H1 (cell line): Measurements from ENCODE around the gene RENBP. TPM values are rescaled to one million over a fixed set of nuclear protein-coding genes. Genes with fewer than 3 reads are reported as not detected.

Experiments used
- CTCF ChIA-PET: fragments of 300-600 bp; sonication (Branson Sonifier 250); formaldehyde crosslinking; loops from one replicate; lab custom pipeline; 2021; ENCODE audit not compliant: partially characterized antibody; lab: Charles Lee
- POLR2A ChIA-PET: fragments of 300-600 bp; sonication (Branson Sonifier 250); formaldehyde crosslinking; loops from one replicate; lab custom pipeline; 2021; ENCODE audit warnings: inconsistent platforms; ENCODE audit not compliant: partially characterized antibody; lab: Charles Lee
- DNase-seq, 2 experiments: peaks; one replicate each; pipeline versions ENCODE4 v3.0.0 to v3.0.0-alpha.2; 2010 to 2022; ENCODE audit warnings: low spot score in 2 of 2, low read depth in 1 of 2, mixed read lengths in 1 of 2
- FAIRE-seq: peaks from 2 replicates; lab custom pipeline; 2011; peaks lifted over from hg19 to GRCh38; lab: Jason Lieb, UNC
- H2AFZ ChIP-seq: 2 replicates; pipeline ENCODE4 v1.8.1; 2012; ENCODE audit warnings: low read length, inconsistent platforms
- H2AK5ac ChIP-seq: 2 replicates; pipeline ENCODE4 v1.6.1; 2013; ENCODE audit warnings: low read depth, low read length
- H2BK120ac ChIP-seq: replicated peaks from 2 replicates; pipeline ENCODE3; 2013; ENCODE audit warnings: low read depth, low read length, inconsistent platforms
- H2BK12ac ChIP-seq: 2 replicates; pipeline ENCODE4 v1.6.1; 2013; ENCODE audit warnings: low read depth, low read length
- H2BK15ac ChIP-seq: 2 replicates; pipeline ENCODE4 v1.6.1; 2013; ENCODE audit warnings: low read length
- H2BK20ac ChIP-seq: 2 replicates; pipeline ENCODE4 v1.6.1; 2013; ENCODE audit warnings: low read length
- H2BK5ac ChIP-seq: 2 replicates; pipeline ENCODE4 v1.6.1; 2013; ENCODE audit warnings: low read depth, low read length
- H3K14ac ChIP-seq: 2 replicates; pipeline ENCODE4 v1.6.1; 2013; ENCODE audit warnings: inconsistent platforms; ENCODE audit not compliant: insufficient read length
- H3K18ac ChIP-seq: 2 replicates; pipeline ENCODE4 v1.6.1; 2013; ENCODE audit warnings: low read length; ENCODE audit errors: extremely low read depth
- H3K23ac ChIP-seq: 2 replicates; pipeline ENCODE4 v1.6.1; 2013; ENCODE audit warnings: inconsistent platforms; ENCODE audit not compliant: insufficient read length
- H3K23me2 ChIP-seq: 2 replicates; pipeline ENCODE4 v1.6.1; 2013; ENCODE audit warnings: low read depth, low read length
- H3K27ac ChIP-seq: 2 replicates; pipeline ENCODE4 v1.6.1; 2011; ENCODE audit warnings: low read depth, low read length, inconsistent platforms
- H3K27me3 ChIP-seq, 4 experiments: replicated peaks in 1 of 4; 1 replicate in 1 of 4; 2 replicates in 3 of 4; pipeline versions ENCODE4 v1.6.1 to v1.8.1; 2011 to 2013; ENCODE audit warnings: low read length in 3 of 4, mild to moderate bottlenecking in 3 of 4, inconsistent platforms in 2 of 4, mixed read lengths in 2 of 4, moderate library complexity in 1 of 4; ENCODE audit not compliant: control insufficient read depth in 3 of 4, insufficient read depth in 3 of 4; ENCODE audit errors: extremely low read depth in 1 of 4
- H3K36me3 ChIP-seq, 4 experiments: 2 replicates each; pipeline versions ENCODE4 v1.6.1 to v1.8.1; 2011 to 2013; ENCODE audit warnings: mild to moderate bottlenecking in 4 of 4, low read length in 3 of 4, moderate library complexity in 2 of 4, control low read depth in 1 of 4, inconsistent platforms in 1 of 4; ENCODE audit not compliant: insufficient read depth in 4 of 4, control insufficient read depth in 2 of 4
- H3K4ac ChIP-seq: replicated peaks from 2 replicates; pipeline ENCODE3; 2013; ENCODE audit warnings: low read length, low read depth, mixed read lengths, inconsistent platforms; ENCODE audit not compliant: insufficient read length
- H3K4me1 ChIP-seq, 4 experiments: replicated peaks in 1 of 4; 1 replicate in 1 of 4; 2 replicates in 3 of 4; pipeline versions ENCODE4 v1.6.1 to v1.8.1; 2011 to 2013; ENCODE audit warnings: low read length in 3 of 4, inconsistent platforms in 2 of 4, mixed read lengths in 1 of 4; ENCODE audit not compliant: insufficient read depth in 4 of 4, control insufficient read depth in 3 of 4
- H3K4me2 ChIP-seq, 2 experiments: 2 replicates each; pipeline versions ENCODE4 v1.6.1 to v1.8.1; 2011 to 2013; ENCODE audit warnings: low read depth in 2 of 2, low read length in 2 of 2, control low read depth in 1 of 2, inconsistent platforms in 1 of 2, mild to moderate bottlenecking in 1 of 2; ENCODE audit not compliant: insufficient read depth in 1 of 2
- H3K4me3 ChIP-seq, 4 experiments: fragments of 200-600, 300-600 bp in 1 of 4; sonication (generic), shearing (Covaris generic), sonication (Bioruptor Twin) in 1 of 4; 2 replicates each; pipeline versions ENCODE4 v1.5.1 to v1.8.1; 2011 to 2016; ENCODE audit warnings: low read length in 4 of 4, low read depth in 3 of 4, control low read depth in 2 of 4, inconsistent platforms in 2 of 4, mild to moderate bottlenecking in 2 of 4, mixed read lengths in 1 of 4, moderate library complexity in 1 of 4; ENCODE audit not compliant: insufficient read depth in 2 of 4; ENCODE audit errors: extremely low read depth in 1 of 4
- H3K56ac ChIP-seq: replicated peaks from 2 replicates; pipeline ENCODE3; 2013; ENCODE audit warnings: low read depth, mild to moderate bottlenecking, mixed read lengths, low read length, inconsistent platforms; ENCODE audit not compliant: insufficient read length
- H3K79me1 ChIP-seq: 2 replicates; pipeline ENCODE4 v1.6.1; 2013; ENCODE audit warnings: low read depth, low read length, control low read depth
- H3K79me2 ChIP-seq, 2 experiments: 2 replicates each; pipeline versions ENCODE4 v1.6.1 to v1.8.1; 2012 to 2013; ENCODE audit warnings: low read length in 2 of 2, mild to moderate bottlenecking in 2 of 2, inconsistent platforms in 1 of 2; ENCODE audit not compliant: insufficient read depth in 2 of 2, control insufficient read depth in 1 of 2
- H3K9ac ChIP-seq, 4 experiments: replicated peaks in 1 of 4; 1 replicate in 1 of 4; 2 replicates in 3 of 4; pipeline versions ENCODE4 v1.6.1 to v1.8.1; 2011 to 2013; ENCODE audit warnings: low read depth in 3 of 4, low read length in 3 of 4, control low read depth in 2 of 4, mild to moderate bottlenecking in 2 of 4, moderate library complexity in 2 of 4, inconsistent platforms in 1 of 4; ENCODE audit errors: extremely low read depth in 1 of 4
- H3K9me3 ChIP-seq, 2 experiments: 2 replicates each; pipeline versions ENCODE4 v1.6.1 to v1.8.1; 2012 to 2013; ENCODE audit warnings: mild to moderate bottlenecking in 2 of 2, moderate library complexity in 2 of 2, control low read depth in 1 of 2, inconsistent platforms in 1 of 2, low read depth in 1 of 2, low read length in 1 of 2, mixed read lengths in 1 of 2; ENCODE audit not compliant: insufficient read depth in 2 of 2
- H4K20me1 ChIP-seq, 2 experiments: replicated peaks in 1 of 2; 2 replicates each; pipeline versions ENCODE3 to v1.8.1; 2011 to 2013; ENCODE audit warnings: inconsistent platforms in 2 of 2, low read length in 2 of 2, mild to moderate bottlenecking in 1 of 2; ENCODE audit not compliant: insufficient read depth in 2 of 2, control insufficient read depth in 1 of 2
- H4K5ac ChIP-seq: 2 replicates; pipeline ENCODE4 v1.6.1; 2013; ENCODE audit warnings: low read length, low read depth, mixed read lengths, inconsistent platforms; ENCODE audit not compliant: insufficient read length
- H4K8ac ChIP-seq: 2 replicates; pipeline ENCODE4 v1.8.0; 2013; ENCODE audit warnings: mild to moderate bottlenecking, moderate library complexity, low read length, inconsistent platforms; ENCODE audit not compliant: insufficient read depth; ENCODE audit errors: extremely low read depth
- H4K91ac ChIP-seq: replicated peaks from 2 replicates; pipeline ENCODE3; 2013; ENCODE audit warnings: low read length, mixed read lengths, inconsistent platforms; ENCODE audit not compliant: insufficient read length
- RXRA ChIP-seq: IDR thresholded peaks from 2 replicates; pipeline ENCODE4 v1.6.1; 2011; ENCODE audit warnings: low read depth, mild to moderate bottlenecking, low read length, moderate library complexity; ENCODE audit not compliant: insufficient read depth
- SIRT6 ChIP-seq: IDR thresholded peaks from one replicate; pipeline ENCODE4 v1.7.1; 2012; ENCODE audit warnings: low read length, inconsistent platforms
- SP1 ChIP-seq: IDR thresholded peaks from 2 replicates; pipeline ENCODE4 v1.6.1; 2011; ENCODE audit warnings: low read depth, low read length
- WGBS, 2 experiments: shearing (Covaris generic) in 1 of 2; methylation state at CpG; one replicate each; pipeline versions ENCODE4 v1.1.6 to v1.1.7; 2013 to 2015; ENCODE audit warnings: low lambda C conversion rate in 2 of 2, mixed read lengths in 2 of 2, inconsistent platforms in 1 of 2, low coverage in 1 of 2, missing lambda C conversion rate in 1 of 2; ENCODE audit not compliant: insufficient replicate concordance in 2 of 2, insufficient coverage in 1 of 2, insufficient read length in 1 of 2; ENCODE audit errors: extremely low coverage in 1 of 2, missing lambda C conversion rate in 1 of 2; 5-methylcytosine and 5-hydroxymethylcytosine counted together
- polyA plus RNA-seq, 7 experiments: library from polyadenylated mRNA; depleted of rRNA in 3 of 7; stranded (reverse) in 5 of 7; unstranded in 2 of 7; fragments of >200 nt in 5 of 7; fragments of 200-250 nt in 2 of 7; gene quantifications; 1 replicate in 5 of 7; 2 replicates in 1 of 7; 4 replicates in 1 of 7; pipeline versions ENCODE4 v1.2.1 to v1.2.3, GENCODE V29; 2011 to 2013; ENCODE audit warnings: missing spikeins in 2 of 7, mixed read lengths in 2 of 7
- total RNA-seq: library from RNA; stranded (reverse); fragmentation: NEBNext Ultra II Directional; extraction: Animal tissue kit (Norgen Biotek cat#: 25700); gene quantifications from 2 replicates; pipeline ENCODE4 v1.2.1, GENCODE V29; 2021

RENBP gene
- total and polyA plus RNA-seq, 2 of the 8 experiments (the other 6 are each of a cell fraction or from before 2014, with no cell fraction given), result 12.4 to 21.8 TPM

- Histone ChIP-seq H2BK20ac (no peak overlapping the region), H3K23ac (no peak overlapping the region), H3K56ac (no peak overlapping the region), H3K9me3 (no peaks in the 10 kb centered on the region), H3K4me2 (peak overlapping the region; percentile 88 to 94), H3K36me3 (peaks cover 0 to 10% (median 4%) of the 10 kb centered on the region in 4 experiments; a peak in 2 of 8 replicates), H3K14ac (no peak overlapping the region), H2BK15ac (no peak overlapping the region), H2BK120ac (peak overlapping the region; percentile 64), H2BK12ac (peak overlapping the region; percentile 68; the same call in 1 of the 2 replicates), H3K4me1 (peaks cover 3 to 18% (median 12%) of the 10 kb centered on the region in 4 experiments), H4K8ac (no peak overlapping the region; the same call in 1 of the 2 replicates), H4K5ac (no peak overlapping the region), H2BK5ac (peak overlapping the region; percentile 66; the same call in 1 of the 2 replicates), H3K79me2 (peaks cover 0 to 3% of the 10 kb centered on the region in 2 experiments; a peak in 1 of 4 replicates), H3K18ac (peak overlapping the region; percentile 83; the same call in 1 of the 2 replicates), H3K27ac (peak overlapping the region; percentile 79), H3K23me2 (peaks cover 15% of the 10 kb centered on the region; the same call in 1 of the 2 replicates), H3K4me3 (peak overlapping the region; percentile 55 to 77 (median 62)), H3K79me1 (no peaks in the 10 kb centered on the region; the same call in 1 of the 2 replicates), H4K91ac (peak overlapping the region; percentile 73), H2AK5ac (peak overlapping the region; percentile 93), H3K27me3 (no peaks in the 10 kb centered on the region), H4K20me1 (peaks cover 0 to 2% of the 10 kb centered on the region in 2 experiments), H2AFZ (no peak overlapping the region), H3K9ac (peak overlapping the region in 3 of 4 experiments; percentile 34 to 78 (median 66); a peak in 6 of 7 replicates), H3K4ac (peak overlapping the region; percentile 69)
- ChIA-PET POLR2A (interaction anchor here (0.7 to 14.9 kb wide), 11 partner anchors 13 to 161 kb away, joined by 3 to 231 read pairs (median 7); partner anchors contain the start of genes HCFC1, L1CAM, NAA10 and RENBP), CTCF (interaction anchor here (0.6 to 19.6 kb wide), 9 partner anchors 10 to 99 kb away, joined by 3 to 272 read pairs (median 4); partner anchors contain the start of gene RENBP)
- WGBS, 2 experiments, result 23% methylated on average over 15 of the region's 31 CpGs; no CpG with 5 or more reads in 1 of the 2 experiments
- FAIRE-seq, result no peak
- DNase-seq, result no peak
- no peak for TF ChIP-seq SIRT6
- TF ChIP-seq SP1, result no peak
- no peak for TF ChIP-seq RXRA
Measured at GRCh38 chrX:153926858-153927671, 17.4 kb downstream of the RENBP start.
